ENCODE results near the gene IL4I1. TPM values are rescaled to one million over a fixed set of nuclear protein-coding genes. Genes with fewer than 3 reads are reported as not detected.

The IL4I1 gene
- total RNA-seq, 1 donor from 2014 or later = 0.81 TPM

DNA sequence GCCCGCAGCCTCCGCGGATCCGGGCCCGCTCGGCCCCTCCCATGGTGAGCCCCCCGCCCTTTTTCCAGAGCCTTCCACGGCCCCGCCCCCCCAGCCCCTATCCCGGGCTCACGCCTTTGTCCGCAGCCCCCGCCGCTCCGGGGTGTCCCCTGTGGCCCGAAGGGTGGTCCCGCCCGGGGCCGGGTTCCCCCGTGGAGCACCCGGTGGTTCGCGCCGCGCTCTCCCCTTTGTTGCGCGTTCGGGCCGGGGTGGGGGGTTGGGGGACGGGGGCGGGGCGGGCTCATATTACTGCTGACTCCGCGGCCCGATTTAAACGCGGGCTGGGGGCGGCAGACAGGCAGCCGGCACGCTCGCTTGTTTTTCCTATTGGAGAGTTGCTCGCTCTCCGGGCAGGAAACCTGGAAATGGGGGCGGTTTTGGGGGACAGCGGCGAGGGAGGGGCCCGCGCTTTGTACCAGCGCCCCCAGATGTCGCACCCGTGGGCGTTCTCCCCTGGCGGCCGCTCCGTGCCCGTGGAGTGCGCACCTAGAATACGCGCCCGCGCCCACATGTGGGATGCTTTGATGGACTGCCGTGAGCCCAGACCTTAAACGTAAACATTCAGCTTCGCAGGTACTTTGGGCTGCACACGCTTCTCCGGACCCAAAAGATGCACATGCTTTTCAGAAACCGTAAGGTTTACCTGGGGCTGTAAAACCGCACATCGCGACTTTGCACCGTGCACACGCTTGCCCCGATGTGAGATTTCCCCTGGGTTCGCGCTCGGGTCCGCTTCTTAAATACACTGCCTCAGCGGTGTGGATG lies 45.0 kb downstream of the IL4I1 start:
- no peak for DNase-seq (ENCODE audit: low spot score)

DNA sequence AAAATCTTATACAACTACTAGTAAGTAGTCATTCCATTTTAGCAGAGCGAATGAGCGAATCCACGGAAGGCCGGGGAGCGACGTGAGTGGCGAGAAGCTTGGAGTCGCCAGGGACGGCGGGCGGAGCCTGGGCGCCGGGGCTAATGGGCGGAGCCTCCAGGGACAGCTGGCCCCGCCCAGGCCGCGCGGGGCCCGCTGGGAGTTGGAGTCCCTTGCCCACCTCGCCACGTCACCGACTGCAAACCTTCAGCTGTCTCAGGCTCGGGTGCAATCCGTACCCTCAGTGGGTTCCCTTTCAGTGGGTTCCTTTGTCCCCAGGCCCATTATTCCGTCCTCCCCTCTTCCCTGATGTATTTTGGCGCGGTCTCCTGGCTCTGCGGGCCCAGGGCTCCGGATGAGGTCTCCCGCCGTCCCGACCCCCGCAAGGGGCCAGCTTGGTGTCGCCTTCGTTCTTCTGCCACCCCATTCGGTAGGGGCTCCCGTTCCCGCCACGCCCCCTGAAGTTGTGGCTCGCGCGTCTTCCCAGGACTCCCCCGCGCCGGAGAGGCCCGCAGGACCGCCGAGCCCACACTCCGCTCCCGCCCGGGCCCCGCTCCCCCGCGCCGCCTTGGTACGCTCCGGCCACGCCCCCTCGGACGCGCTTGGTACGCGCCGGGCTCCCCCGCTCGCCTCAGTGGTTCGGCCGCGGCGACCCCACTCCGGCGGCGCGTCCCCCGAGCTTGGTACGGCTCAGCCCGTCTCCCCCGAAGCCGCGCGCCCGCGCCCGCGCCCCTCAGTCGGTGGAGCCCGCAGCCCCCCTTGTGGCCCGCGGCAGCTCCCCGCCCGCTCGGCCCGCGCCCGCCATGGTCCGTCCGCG lies 46.0 kb downstream of the IL4I1 start, which contains the start of gene PTOV1:
PTOV1 (plus strand) TSS at position 673 of the 856 bp plus-strand sequence.
- peak; percentile 93 for DNase-seq (ENCODE audit: low spot score)

DNA sequence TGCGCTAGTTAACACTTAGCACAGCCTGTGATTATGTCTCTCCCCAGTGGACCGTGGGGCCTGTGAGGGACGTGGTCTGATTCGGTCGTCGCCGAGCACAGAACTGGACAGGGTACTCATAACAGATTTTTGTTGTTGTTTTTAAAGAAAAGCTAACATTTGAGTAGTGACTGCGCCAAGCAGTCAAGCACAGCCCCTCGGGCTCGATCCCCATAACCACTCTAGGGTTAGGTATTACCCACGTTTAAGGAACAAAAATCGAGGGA lies 46.5 kb downstream of the IL4I1 start:
- DNase-seq (ENCODE audit: low spot score) = no peak

DNA sequence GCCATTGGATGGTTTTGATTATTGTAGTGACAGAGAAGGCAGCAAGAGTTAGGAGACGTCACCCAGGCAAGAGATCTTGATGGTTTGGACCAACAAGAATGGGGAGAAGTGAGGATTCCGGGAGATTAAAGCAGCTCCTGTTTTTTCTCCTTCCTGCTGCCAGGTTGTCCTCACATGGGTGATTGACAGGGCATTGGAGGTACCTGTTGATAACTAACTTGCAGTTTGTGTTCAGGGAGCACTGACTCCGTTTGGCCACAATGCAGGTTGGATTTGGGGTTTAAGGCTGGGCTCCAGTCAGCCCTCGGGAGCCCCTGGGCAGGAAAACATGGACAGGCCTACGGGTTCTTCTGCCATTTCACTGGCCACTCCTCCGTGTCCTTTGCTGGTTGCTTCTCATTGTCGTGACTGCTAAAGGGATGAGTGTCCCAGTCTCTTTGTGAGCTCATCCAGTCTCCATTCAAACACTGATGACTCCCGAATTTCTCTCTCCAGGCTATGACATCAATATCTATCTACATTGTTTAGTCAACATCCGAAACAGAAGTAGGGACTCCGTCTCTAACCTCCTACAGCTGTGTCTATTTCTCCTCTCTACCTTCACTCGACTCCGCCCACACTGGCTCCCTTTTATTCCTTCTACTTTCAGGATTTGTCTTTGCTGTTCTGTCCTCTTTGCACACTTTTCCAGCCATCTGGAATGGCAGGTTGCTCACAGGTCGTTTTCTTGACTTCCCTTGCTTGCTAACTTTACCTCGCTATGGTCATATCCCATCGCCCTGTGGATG lies 47.1 kb downstream of the IL4I1 start:
- DNase-seq (ENCODE audit: low spot score) = no peak

DNA sequence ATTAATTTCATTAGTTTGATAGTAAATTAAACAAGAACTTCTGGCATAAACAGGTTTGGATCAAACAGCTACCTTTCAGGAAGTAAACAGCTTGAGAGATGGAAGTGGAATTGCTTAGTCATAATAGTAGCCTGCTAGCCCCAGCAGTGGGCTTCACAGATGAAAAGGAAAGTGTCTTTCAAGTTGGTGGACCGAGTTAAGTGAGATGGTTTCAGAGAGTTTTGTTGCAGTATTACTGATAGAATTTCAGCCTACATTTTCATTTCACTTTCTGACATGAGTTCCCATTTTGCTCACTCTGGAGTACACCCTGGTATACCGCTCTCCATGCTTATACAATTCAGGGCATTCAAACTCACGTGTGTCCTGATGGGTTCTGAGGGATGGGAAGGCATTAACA lies 47.7 kb downstream of the IL4I1 start:
- DNase-seq (ENCODE audit: low spot score) = no peak

DNA sequence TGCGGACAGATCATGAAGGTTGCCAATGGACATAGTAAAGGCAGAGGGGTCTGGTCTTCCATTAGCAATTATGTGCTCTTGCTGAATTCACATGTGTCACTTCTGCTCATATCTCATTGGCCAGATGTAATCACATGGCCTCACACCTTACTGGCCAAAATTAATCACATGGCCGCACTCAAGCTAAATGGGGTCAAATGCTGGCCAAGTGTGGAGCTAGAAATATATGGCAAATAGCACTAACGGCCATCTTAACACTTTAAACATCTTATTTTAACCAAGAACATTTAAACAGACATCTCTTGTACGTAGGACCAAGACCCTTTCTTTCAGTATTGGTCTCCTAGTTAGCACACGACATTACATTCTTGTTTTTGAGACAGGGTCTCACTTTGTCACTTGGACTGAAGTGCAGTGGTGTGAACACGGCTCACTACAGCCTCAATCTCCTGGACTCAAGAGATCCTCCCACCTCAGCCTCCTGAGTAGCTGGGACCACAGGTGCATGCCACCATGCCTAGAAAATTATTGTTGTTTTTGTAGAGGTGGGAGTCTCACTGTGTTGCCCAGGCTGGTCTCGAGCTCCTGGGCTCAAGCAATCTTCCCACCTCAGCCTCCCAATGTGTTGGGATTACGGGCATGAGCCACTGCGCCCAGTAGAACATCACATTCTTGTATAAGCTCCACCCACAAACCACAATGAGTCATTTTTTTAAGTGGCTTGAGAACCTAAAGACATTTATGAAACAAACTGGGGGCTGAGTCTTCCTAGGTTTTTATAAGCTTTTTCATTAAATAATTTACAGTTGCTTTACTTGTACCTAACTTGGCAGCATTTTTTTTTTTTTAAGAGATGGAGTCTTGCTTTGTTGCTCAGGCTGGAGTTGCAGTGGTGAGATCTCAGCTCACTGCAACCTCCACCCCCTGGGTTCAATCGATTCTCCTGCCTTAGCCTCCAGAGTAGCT lies 48.7 kb downstream of the IL4I1 start:
- no peak for DNase-seq (ENCODE audit: low spot score)

DNA sequence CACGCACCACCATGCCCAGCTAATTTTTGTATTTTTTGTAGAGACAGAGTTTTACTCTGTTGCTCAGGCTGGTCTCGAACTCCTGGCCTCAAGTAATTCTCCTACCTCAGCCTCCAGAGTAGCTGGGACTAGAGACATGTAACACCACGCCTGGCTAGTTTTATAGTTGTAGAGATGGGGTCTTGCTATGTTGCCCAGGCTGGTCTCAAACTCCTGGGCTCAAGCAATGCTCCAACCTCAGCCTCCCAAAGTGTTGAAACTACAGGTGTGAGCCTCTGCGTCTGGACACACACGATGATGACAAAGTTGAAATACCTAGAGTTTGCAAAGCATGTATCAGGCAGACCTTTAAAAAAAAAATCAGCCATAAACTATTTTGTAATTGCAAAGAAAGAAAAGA lies 50.3 kb downstream of the IL4I1 start:
- DNase-seq (ENCODE audit: low spot score) = no peak

- no peak for DNase-seq (ENCODE audit: low spot score)
These were observed 51.3 kb downstream of the IL4I1 start for GRCh38 chr19:49845414-49845813.

DNA sequence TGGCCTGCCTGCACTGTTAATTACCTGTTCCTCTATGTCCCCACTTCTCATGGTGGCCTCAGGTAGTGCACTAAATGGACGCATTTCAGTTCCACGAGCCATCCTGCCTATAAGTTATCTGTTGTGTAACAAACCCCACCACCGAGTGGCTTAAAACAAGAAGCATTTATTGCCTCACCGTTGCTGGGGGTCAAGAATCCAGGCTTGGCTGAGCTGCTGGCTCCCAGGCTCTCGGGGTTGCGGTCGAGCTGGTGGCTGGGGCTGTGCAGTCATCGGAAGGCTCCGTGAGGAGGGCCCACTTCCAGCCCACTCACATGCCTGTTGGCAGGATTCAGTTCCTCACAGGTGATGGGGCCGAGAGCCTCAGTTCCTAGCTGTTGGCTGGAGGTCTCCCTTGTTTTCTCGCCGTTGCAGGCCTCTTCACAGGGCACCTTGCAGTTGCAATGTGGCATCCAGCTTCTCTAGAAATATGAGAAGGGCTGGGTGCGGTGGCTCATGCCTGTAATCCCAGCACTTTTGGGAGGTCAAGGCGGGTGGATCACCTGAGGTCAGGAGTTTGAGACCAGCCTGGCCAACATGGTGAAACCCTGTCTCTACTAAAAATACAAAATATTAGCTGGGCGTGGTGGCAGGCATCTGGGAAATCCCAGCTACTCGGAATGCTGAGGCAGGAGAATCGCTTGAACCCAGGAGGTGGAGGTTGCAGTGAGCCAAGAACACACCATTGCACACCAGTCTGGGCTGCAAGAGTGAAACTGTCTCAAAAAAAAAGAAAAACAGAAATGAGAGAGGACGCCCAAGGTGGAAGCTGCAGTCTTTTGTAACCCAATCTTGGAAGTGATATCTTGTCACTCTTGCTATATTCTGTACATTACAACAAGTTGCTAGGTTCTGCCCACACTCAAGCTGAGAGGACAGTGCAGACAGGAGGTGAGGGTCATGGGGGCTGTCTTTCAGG lies 52.3 kb downstream of the IL4I1 start:
- no peak for DNase-seq (ENCODE audit: low spot score)

DNA sequence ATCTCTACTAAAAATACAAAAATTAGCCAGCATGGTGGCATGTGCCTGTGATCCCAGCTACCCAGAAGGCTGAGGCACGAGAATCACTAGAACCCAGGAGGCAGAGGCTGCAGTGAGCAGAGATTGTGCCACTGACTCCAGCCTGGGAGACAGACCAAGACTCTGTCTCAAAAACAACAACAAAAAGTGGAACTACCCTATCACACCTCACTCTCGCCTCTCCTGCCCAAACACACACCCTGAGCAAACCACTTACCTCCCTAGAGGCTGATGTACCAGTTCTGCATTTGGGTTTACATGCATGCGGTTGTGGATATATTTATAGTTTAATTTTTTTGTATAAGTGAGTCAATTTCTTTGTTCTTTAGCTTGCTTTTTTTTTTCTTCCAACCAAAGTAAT lies 53.4 kb downstream of the IL4I1 start:
- no peak for DNase-seq (ENCODE audit: low spot score)

DNA sequence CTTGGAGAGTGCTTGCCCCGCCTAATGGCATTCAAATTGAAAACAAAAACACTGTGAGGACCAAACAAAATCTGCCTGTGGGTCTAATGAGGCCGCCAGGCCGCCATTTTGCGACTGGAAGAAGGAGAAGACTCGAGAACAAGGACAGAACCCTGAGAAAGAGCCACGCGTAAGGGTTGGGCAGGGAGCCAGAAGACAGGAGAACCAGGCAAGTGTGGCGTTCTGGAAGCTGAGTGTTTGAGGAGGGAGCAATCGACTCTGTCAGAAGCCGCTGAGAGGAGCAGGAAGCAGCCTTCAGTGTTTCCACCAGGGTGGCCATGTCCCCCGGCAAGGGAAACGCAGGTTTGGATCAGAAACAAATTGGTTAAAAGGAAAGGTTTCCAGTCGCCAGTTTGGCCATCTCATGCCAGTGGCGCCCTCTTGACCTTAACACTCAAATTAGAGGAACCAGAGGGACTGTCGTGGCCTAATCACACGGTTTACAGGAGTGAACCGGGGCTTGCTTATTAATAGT lies 55.9 kb downstream of the IL4I1 start:
- no peak for DNase-seq (ENCODE audit: low spot score)

DNA sequence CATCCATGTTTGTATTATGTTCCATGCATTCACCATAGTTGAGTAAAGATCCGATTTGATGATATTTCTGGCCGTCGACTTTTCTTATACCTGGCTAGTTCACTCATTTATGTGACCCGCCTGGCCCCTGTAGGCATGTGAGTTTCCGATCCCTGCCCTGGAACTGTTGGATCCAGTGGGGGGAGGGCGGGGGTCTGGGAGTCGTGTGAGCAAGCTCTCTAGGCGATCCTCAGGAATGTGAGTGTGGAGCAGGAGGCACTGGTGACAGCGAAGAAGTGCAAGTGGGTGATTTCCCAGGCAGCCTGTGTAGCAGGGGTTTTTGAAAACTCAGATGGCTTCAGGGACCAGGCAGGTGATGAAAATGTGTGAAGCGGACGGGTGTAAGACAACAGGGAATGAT lies 56.4 kb downstream of the IL4I1 start:
- no peak for DNase-seq (ENCODE audit: low spot score)

DNA sequence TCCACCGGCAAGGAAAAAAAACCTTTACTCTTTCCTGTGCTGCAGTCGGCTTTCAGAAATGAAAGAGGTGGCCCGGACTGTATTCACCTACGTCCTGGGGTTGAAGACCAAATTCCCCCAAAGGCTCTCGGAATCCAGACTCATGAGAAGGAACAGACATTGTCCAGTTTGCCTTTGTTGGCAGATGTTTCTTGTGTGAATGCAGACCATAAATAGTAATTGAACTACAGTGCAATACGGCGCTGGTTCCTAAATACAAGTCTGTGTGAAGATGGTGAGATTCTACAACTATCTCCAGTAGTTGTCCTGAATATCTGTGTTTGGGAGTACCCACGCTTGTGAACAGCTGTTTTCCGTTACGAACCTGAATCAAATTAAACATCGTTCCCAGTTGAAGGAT lies 57.0 kb downstream of the IL4I1 start:
- DNase-seq (ENCODE audit: low spot score) = no peak

Other genes starting within 250 kb of the IL4I1 start
- 174 TPM for gene IRF3, start 231.0 kb downstream of the IL4I1 start, total RNA-seq
- 18.9 TPM for gene BCL2L12, start 231.0 kb downstream of the IL4I1 start, total RNA-seq
- 103 TPM for gene PRMT1, start 219.6 kb downstream of the IL4I1 start, total RNA-seq
- 1.3 TPM for gene ADM5, start 207.3 kb downstream of the IL4I1 start, total RNA-seq
- gene CPT1C, start 205.8 kb downstream of the IL4I1 start, total RNA-seq = 14.2 TPM
- gene TSKS, start 133.6 kb downstream of the IL4I1 start, total RNA-seq = 0.58 TPM
- 76.3 TPM for gene AP2A1, start 129.9 kb downstream of the IL4I1 start, total RNA-seq
- 36.7 TPM for gene FUZ, start 83.6 kb downstream of the IL4I1 start, total RNA-seq
- 66.0 TPM for gene MED25, start 78.6 kb downstream of the IL4I1 start, total RNA-seq
- gene PTOV1, start 45.7 kb downstream of the IL4I1 start, total RNA-seq = 249 TPM
- gene PNKP, start 29.3 kb downstream of the IL4I1 start, total RNA-seq = 103 TPM
- gene AKT1S1, start 19.5 kb downstream of the IL4I1 start, total RNA-seq = 48.5 TPM
- 68.1 TPM for gene TBC1D17, start 19.2 kb downstream of the IL4I1 start, total RNA-seq
- gene ATF5, start 32.3 kb upstream of the IL4I1 start, total RNA-seq = 20.2 TPM
- gene NUP62, start 32.6 kb upstream of the IL4I1 start, total RNA-seq = 45.9 TPM
- 1.5 TPM for gene SIGLEC11, start 64.3 kb upstream of the IL4I1 start, total RNA-seq
- 73.7 TPM for gene VRK3, start 128.5 kb upstream of the IL4I1 start, total RNA-seq
- gene ZNF473, start 129.1 kb upstream of the IL4I1 start, total RNA-seq = 8.3 TPM